Activated CD8-positive, alpha-beta memory T cell treated with anti-CD3 and anti-CD28 coated beads, Interleukin-2, amount 50 U/mL, for 24 hours (primary cell): ENCODE measurements around the gene FRMPD2.
"Not testable (repeated sequence)": the region's sequence is repeated elsewhere in the genome, so short reads cannot be mapped to it uniquely, and the experiment has no call there.

Source experiments
- DNase-seq: peaks from one replicate; pipeline ENCODE4 v3.0.0-alpha.2; 2020; ENCODE audit errors: extremely low read depth

Gene FRMPD2

GRCh38 chr10:48206482-48207250, 67.8 kb downstream of the FRMPD2 start:
- DNase-seq = no peak

GRCh38 chr10:48205918-48206317, 68.6 kb downstream of the FRMPD2 start:
- DNase-seq = no peak

GRCh38 chr10:48199580-48200377, 74.7 kb downstream of the FRMPD2 start:
- no peak for DNase-seq

GRCh38 chr10:48197236-48197899, 77.1 kb downstream of the FRMPD2 start:
- DNase-seq = no peak

GRCh38 chr10:48195803-48196202, 78.7 kb downstream of the FRMPD2 start:
- DNase-seq = no peak

GRCh38 chr10:48194830-48195229, 79.7 kb downstream of the FRMPD2 start:
- DNase-seq = no peak

GRCh38 chr10:48193556-48193955, 80.9 kb downstream of the FRMPD2 start:
- DNase-seq = no peak

GRCh38 chr10:48192881-48193450, 81.5 kb downstream of the FRMPD2 start:
- DNase-seq = no peak

- no peak for DNase-seq
Measured at GRCh38 chr10:48187713-48188485, 86.6 kb downstream of the FRMPD2 start.

GRCh38 chr10:48187126-48187525, 87.4 kb downstream of the FRMPD2 start:
- no peak for DNase-seq

GRCh38 chr10:48186264-48186804, 88.2 kb downstream of the FRMPD2 start:
- not testable (repeated sequence) for DNase-seq

- DNase-seq = no peak
Measured at GRCh38 chr10:48184224-48184623, 90.3 kb downstream of the FRMPD2 start.

- DNase-seq = not testable (repeated sequence)
Measured at GRCh38 chr10:48172715-48173114, 101.8 kb downstream of the FRMPD2 start.

GRCh38 chr10:48160670-48161069, 113.8 kb downstream of the FRMPD2 start:
- not testable (repeated sequence) for DNase-seq

GRCh38 chr10:48160163-48160562, 114.3 kb downstream of the FRMPD2 start:
- not testable (repeated sequence) for DNase-seq

- DNase-seq = not testable (repeated sequence)
Measured at GRCh38 chr10:48154211-48155140, 120.0 kb downstream of the FRMPD2 start.

GRCh38 chr10:48147643-48148042, 126.9 kb downstream of the FRMPD2 start:
- not testable (repeated sequence) for DNase-seq

GRCh38 chr10:48143721-48144642, 130.5 kb downstream of the FRMPD2 start:
- DNase-seq = not testable (repeated sequence)

- DNase-seq = not testable (repeated sequence)
Measured at GRCh38 chr10:48140949-48141348, 133.5 kb downstream of the FRMPD2 start.
